Sigmoid colon (tissue), 4 donors: ENCODE results near the gene EMILIN2.
A peak's percentile ranks its signal among the peaks of the same experiment; 100 is the strongest.

ENCODE experiments used
- CTCF ChIP-seq, 4 experiments: fragments of 450-650 bp in 3 of 4; fragments of 200-600 bp in 1 of 4; IDR thresholded peaks; one replicate each; pipeline ENCODE4 v1.5.1; 2016 to 2019; ENCODE audit warnings: antibody characterized with exemption in 4 of 4, mild to moderate bottlenecking in 3 of 4, moderate library complexity in 2 of 4
- POLR2AphosphoS5 ChIP-seq, 4 donors: sonication (generic); formaldehyde crosslinking; IDR thresholded peaks; one replicate each; pipeline ENCODE4 v1.6.1; 2017; ENCODE audit warnings: antibody characterized with exemption in 4 of 4

GRCh38 chr18:2881088-2881839 lies 34.5 kb downstream of the EMILIN2 start:
- no peak for TF ChIP-seq CTCF (IDR thresholded peaks at IDR 0.05)
- peak in 2 of 4 donors; percentile 10 to 11 for TF ChIP-seq POLR2AphosphoS5 (IDR thresholded peaks at IDR 0.05)
